HL-60 (cell line): Measurements from ENCODE around the gene USF1.

Source experiments
- DNase-seq, 2 experiments: peaks; one replicate each; pipeline ENCODE4 v3.0.0-alpha.2; 2010 to 2020; ENCODE audit warnings: low read depth in 1 of 2, low spot score in 1 of 2
- H3K27ac ChIP-seq: fragments of 250-450 bp; sonication (Bioruptor Pico); replicated peaks from 2 replicates; pipeline ENCODE4 v1.5.1; 2020; ENCODE audit warnings: mild to moderate bottlenecking, moderate library complexity
- H3K27me3 ChIP-seq: fragments of 250-450 bp; sonication (Bioruptor Pico); 2 replicates; pipeline ENCODE4 v1.5.1; 2021; ENCODE audit warnings: mild to moderate bottlenecking, moderate library complexity; ENCODE audit not compliant: insufficient read depth, poor library complexity, severe bottlenecking
- H3K4me3 ChIP-seq: replicated peaks from 2 replicates; pipeline ENCODE4 v1.5.1; 2011; ENCODE audit warnings: mild to moderate bottlenecking, control low read depth, low read length; ENCODE audit not compliant: insufficient read depth
- CTCF ChIP-seq: IDR thresholded peaks from one replicate; pipeline ENCODE4 v1.5.1; 2011; ENCODE audit warnings: low read length, control low read depth, inconsistent platforms; ENCODE audit not compliant: insufficient read depth
- GABPA ChIP-seq: IDR thresholded peaks from 2 replicates; pipeline ENCODE4 v1.6.1; 2012; ENCODE audit warnings: low read depth
- POLR2AphosphoS5 ChIP-seq: IDR thresholded peaks from 2 replicates; pipeline ENCODE4 v1.6.1; 2012; ENCODE audit warnings: low read depth
- REST ChIP-seq: IDR thresholded peaks from 2 replicates; pipeline ENCODE4 v1.6.1; 2012; ENCODE audit warnings: low read depth; ENCODE audit not compliant: insufficient replicate concordance
- SPI1 ChIP-seq: IDR thresholded peaks from 2 replicates; pipeline ENCODE4 v1.6.1; 2012; ENCODE audit warnings: low read depth, mild to moderate bottlenecking, borderline replicate concordance

The USF1 gene

GRCh38 chr1:161001525-161001924 is 44.3 kb downstream of the USF1 start:
- no peak overlapping the region for H3K4me3 ChIP-seq
- DNase-seq = no peak
- H3K27ac ChIP-seq = no peak overlapping the region
- no peaks in the 10 kb centered on the region for H3K27me3 ChIP-seq
- TF ChIP-seq REST (no peak), POLR2AphosphoS5 (no peak), GABPA (no peak), SPI1 (no peak), CTCF (no peak)

GRCh38 chr1:161000736-161001480 is 44.9 kb downstream of the USF1 start:
- Histone ChIP-seq H3K27me3 (no peaks in the 10 kb centered on the region), H3K27ac (no peak overlapping the region), H3K4me3 (no peak overlapping the region)
- TF ChIP-seq SPI1 = no peak
- TF ChIP-seq CTCF = no peak
- TF ChIP-seq POLR2AphosphoS5 = no peak
- TF ChIP-seq GABPA = no peak
- no peak for DNase-seq

GRCh38 chr1:160999376-160999775 is 46.4 kb downstream of the USF1 start:
- no peak for DNase-seq
- Histone ChIP-seq H3K27ac (no peak overlapping the region), H3K27me3 (no peaks in the 10 kb centered on the region), H3K4me3 (no peak overlapping the region)
- no peak for TF ChIP-seq CTCF
- TF ChIP-seq GABPA = no peak

- TF ChIP-seq CTCF = peak; percentile 83
- no peak for TF ChIP-seq SPI1
These were observed 48.3 kb downstream of the USF1 start for GRCh38 chr1:160997323-160998038.

More at GRCh38 chr1:160997323-160998038, 48.3 kb downstream of the USF1 start:
- DNase-seq = peak in 1 of 2 experiments; percentile 70
- H3K27me3 ChIP-seq = no peaks in the 10 kb centered on the region
- H3K27ac ChIP-seq = 0 out of 2 replicates have a peak overlapping the region, but pooled peaks have one; percentile 22
- H3K4me3 ChIP-seq = no peak overlapping the region
